MM.1S (cell line): ENCODE data around the gene ITSN1.
A peak's percentile ranks its signal among the peaks of the same experiment; 100 is the strongest.

Source experiments
- DNase-seq: peaks from one replicate; pipeline ENCODE4 v3.0.0-alpha.2; 2015
- H2AFZ ChIP-seq: fragments of 300-600 bp; sonication (generic); 2 replicates; pipeline ENCODE4 v1.6.0; 2016; ENCODE audit warnings: antibody characterized with exemption, low read length
- H3F3A ChIP-seq: fragments of 300-600 bp; sonication (generic); 2 replicates; pipeline ENCODE4 v1.6.1; 2016; ENCODE audit warnings: mild to moderate bottlenecking, antibody characterized with exemption, low read length, moderate library complexity, mixed read lengths; ENCODE audit not compliant: insufficient read depth
- H3K27ac ChIP-seq: fragments of 300-600 bp; sonication (generic); 2 replicates; pipeline ENCODE4 v1.5.1; 2016; ENCODE audit warnings: mild to moderate bottlenecking, low read length
- H3K27me3 ChIP-seq: fragments of 300-600 bp; sonication (generic); replicated peaks from 2 replicates; pipeline ENCODE4 v1.6.0; 2016; ENCODE audit warnings: low read length; ENCODE audit not compliant: insufficient read depth
- H3K36me3 ChIP-seq: fragments of 300-600 bp; sonication (generic); replicated peaks from 2 replicates; pipeline ENCODE4 v1.6.1; 2016; ENCODE audit warnings: mild to moderate bottlenecking, low read length, mixed read lengths; ENCODE audit not compliant: insufficient read depth
- H3K4me1 ChIP-seq: fragments of 300-600 bp; sonication (generic); 2 replicates; pipeline ENCODE4 v1.6.1; 2016; ENCODE audit warnings: low read length, mixed read lengths
- H3K4me2 ChIP-seq: fragments of 300-600 bp; sonication (generic); 2 replicates; pipeline ENCODE4 v1.6.0; 2016; ENCODE audit warnings: low read depth, low read length
- H3K4me3 ChIP-seq: fragments of 300-600 bp; sonication (generic); 2 replicates; pipeline ENCODE4 v1.5.1; 2016; ENCODE audit warnings: low read length, mixed read lengths
- H3K79me2 ChIP-seq: fragments of 300-600 bp; sonication (generic); 2 replicates; pipeline ENCODE4 v1.6.1; 2016; ENCODE audit warnings: mixed run types, low read length, mixed read lengths
- H3K9ac ChIP-seq: fragments of 300-600 bp; sonication (generic); 2 replicates; pipeline ENCODE4 v1.6.1; 2016; ENCODE audit warnings: low read length, mixed read lengths
- H3K9me2 ChIP-seq: fragments of 300-600 bp; sonication (generic); replicated peaks from 2 replicates; pipeline ENCODE4 v1.6.1; 2016; ENCODE audit warnings: mild to moderate bottlenecking, low read length, mixed read lengths; ENCODE audit not compliant: insufficient read depth
- H3K9me3 ChIP-seq: fragments of 300-600 bp; sonication (generic); replicated peaks from 2 replicates; pipeline ENCODE4 v1.6.1; 2016; ENCODE audit warnings: mild to moderate bottlenecking, low read length, mixed read lengths; ENCODE audit not compliant: insufficient read depth
- H4K20me1 ChIP-seq: fragments of 300-600 bp; sonication (generic); 2 replicates; pipeline ENCODE4 v1.6.1; 2016; ENCODE audit warnings: mild to moderate bottlenecking, low read length, moderate library complexity, mixed read lengths; ENCODE audit not compliant: insufficient read depth
- EZH2 ChIP-seq: fragments of 300-600 bp; sonication (generic); optimal IDR thresholded peaks from 2 replicates; pipeline ENCODE3; 2017; ENCODE audit warnings: low read depth, mild to moderate bottlenecking, antibody characterized with exemption, low read length, mixed read lengths
- EZH2phosphoT487 ChIP-seq: fragments of 300-600 bp; sonication (generic); IDR thresholded peaks from 2 replicates; pipeline ENCODE4 v1.6.1; 2018; ENCODE audit warnings: antibody characterized with exemption, low read length
- TF ChIP-seq, protein P1 (sequence below): fragments of 300-600 bp; sonication (generic); IDR thresholded peaks from 2 replicates; pipeline ENCODE4 v1.5.1; 2016; ENCODE audit warnings: antibody characterized with exemption, low read length, mixed read lengths

The ITSN1 gene

DNA sequence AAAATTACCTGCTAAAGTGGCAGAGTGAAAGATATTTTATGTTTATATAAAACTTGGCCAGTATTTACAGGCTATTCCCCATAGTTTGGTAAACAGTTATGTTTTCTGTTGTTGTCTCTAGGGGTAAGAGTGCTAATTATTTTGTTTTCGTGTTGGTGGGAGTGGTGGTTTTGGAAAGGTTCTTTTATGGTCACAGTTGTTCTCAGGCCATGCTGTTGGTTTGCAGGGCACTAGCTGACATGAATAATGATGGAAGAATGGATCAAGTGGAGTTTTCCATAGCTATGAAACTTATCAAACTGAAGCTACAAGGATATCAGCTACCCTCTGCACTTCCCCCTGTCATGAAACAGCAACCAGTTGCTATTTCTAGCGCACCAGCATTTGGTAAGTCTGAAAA is 92.5 kb downstream of the ITSN1 start:
- H3F3A ChIP-seq = no peaks in the 10 kb centered on the region
- TF ChIP-seq EZH2phosphoT487 (no peak), EZH2 (no peak)
- TF ChIP-seq, protein P1, sequence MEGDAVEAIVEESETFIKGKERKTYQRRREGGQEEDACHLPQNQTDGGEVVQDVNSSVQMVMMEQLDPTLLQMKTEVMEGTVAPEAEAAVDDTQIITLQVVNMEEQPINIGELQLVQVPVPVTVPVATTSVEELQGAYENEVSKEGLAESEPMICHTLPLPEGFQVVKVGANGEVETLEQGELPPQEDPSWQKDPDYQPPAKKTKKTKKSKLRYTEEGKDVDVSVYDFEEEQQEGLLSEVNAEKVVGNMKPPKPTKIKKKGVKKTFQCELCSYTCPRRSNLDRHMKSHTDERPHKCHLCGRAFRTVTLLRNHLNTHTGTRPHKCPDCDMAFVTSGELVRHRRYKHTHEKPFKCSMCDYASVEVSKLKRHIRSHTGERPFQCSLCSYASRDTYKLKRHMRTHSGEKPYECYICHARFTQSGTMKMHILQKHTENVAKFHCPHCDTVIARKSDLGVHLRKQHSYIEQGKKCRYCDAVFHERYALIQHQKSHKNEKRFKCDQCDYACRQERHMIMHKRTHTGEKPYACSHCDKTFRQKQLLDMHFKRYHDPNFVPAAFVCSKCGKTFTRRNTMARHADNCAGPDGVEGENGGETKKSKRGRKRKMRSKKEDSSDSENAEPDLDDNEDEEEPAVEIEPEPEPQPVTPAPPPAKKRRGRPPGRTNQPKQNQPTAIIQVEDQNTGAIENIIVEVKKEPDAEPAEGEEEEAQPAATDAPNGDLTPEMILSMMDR = no peak
- no peaks in the 10 kb centered on the region for H3K27me3 ChIP-seq
- H3K4me3 ChIP-seq = peak overlapping the region; percentile 38; the same call in 1 of the 2 replicates
- H3K9me2 ChIP-seq = no peaks in the 10 kb centered on the region
- peak overlapping the region; percentile 32; the same call in 1 of the 2 replicates for H3K27ac ChIP-seq
- H3K4me2 ChIP-seq = peak overlapping the region; percentile 48
- peak overlapping the region; percentile 3; the same call in 1 of the 2 replicates for H3K9ac ChIP-seq
- DNase-seq = no peak
- peaks cover 10% of the 10 kb centered on the region for H3K4me1 ChIP-seq
- H4K20me1 ChIP-seq = no peaks in the 10 kb centered on the region
- no peaks in the 10 kb centered on the region for H3K79me2 ChIP-seq
- no peaks in the 10 kb centered on the region for H3K9me3 ChIP-seq
- no peaks in the 10 kb centered on the region for H3K36me3 ChIP-seq
- peak overlapping the region; percentile 18; the same call in 1 of the 2 replicates for H2AFZ ChIP-seq

DNA sequence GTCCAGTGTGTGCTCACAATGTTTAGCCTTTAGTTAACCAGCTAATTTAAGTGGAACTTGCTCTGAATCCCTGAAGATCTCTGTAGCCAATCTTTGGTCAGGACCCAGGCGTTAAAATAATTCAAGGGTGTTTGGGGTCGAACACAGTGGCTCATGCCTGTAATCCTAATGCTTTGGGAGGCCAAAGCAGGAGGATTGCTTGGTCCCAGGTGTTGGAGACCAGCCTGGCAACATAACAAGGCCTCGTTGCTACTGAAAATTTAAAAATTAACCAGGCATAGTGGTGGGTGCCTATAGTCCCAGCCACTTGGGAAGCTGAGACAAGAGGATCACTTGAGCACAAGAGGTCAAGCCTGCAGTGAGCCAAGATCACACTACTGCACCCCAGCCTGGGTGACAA is 94.3 kb downstream of the ITSN1 start:
- Histone ChIP-seq H3K9me3 (no peaks in the 10 kb centered on the region), H4K20me1 (no peaks in the 10 kb centered on the region), H3K4me2 (no peak overlapping the region), H3K9ac (no peak overlapping the region), H3K9me2 (no peaks in the 10 kb centered on the region), H3K27ac (no peak overlapping the region), H3K27me3 (no peaks in the 10 kb centered on the region), H3K4me1 (peaks cover 10% of the 10 kb centered on the region), H2AFZ (no peak overlapping the region), H3K79me2 (no peaks in the 10 kb centered on the region), H3K36me3 (no peaks in the 10 kb centered on the region), H3K4me3 (no peak overlapping the region), H3F3A (no peaks in the 10 kb centered on the region)
- TF ChIP-seq EZH2phosphoT487 = no peak
- TF ChIP-seq, protein P1 = no peak
- no peak for TF ChIP-seq EZH2
- no peak for DNase-seq

DNA sequence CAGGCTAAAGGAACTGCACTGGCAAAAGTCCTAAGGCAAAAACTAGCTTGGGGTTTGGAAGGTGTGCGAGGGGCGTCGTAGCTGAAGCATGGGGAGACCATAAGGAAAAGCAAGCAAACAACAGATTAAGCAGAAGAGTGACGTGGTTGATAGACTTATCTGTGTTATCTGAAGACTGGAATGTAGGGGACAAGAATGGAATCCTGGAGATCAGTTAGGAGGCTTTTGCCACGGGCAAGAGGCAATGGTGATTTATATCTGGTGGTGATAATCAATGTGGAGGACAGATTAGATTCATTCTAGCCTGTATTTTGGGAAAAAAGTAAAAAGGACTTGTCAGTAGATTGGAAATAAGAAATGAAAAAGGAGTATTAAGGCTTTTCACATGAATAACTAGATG is 97.4 kb downstream of the ITSN1 start:
- Histone ChIP-seq H3K4me1 (peaks cover 3% of the 10 kb centered on the region), H3K27me3 (no peaks in the 10 kb centered on the region), H3K9me3 (no peaks in the 10 kb centered on the region), H3K9me2 (no peaks in the 10 kb centered on the region), H3F3A (no peaks in the 10 kb centered on the region), H3K9ac (no peak overlapping the region), H4K20me1 (no peaks in the 10 kb centered on the region), H2AFZ (no peak overlapping the region), H3K4me3 (no peak overlapping the region), H3K4me2 (no peak overlapping the region), H3K79me2 (no peaks in the 10 kb centered on the region), H3K36me3 (no peaks in the 10 kb centered on the region), H3K27ac (no peak overlapping the region)
- no peak for DNase-seq
- TF ChIP-seq EZH2phosphoT487 (no peak), EZH2 (no peak)
- TF ChIP-seq, protein P1 = no peak
